22Rv1 (cell line): ENCODE measurements around the gene NUB1.

Experiments
- CTCF ChIP-seq: fragments of 450-650 bp; IDR thresholded peaks from 2 replicates; pipeline ENCODE4 v1.5.1; 2017; ENCODE audit warnings: mild to moderate bottlenecking
- ZFX ChIP-seq: fragments of 450-650 bp; IDR thresholded peaks from 2 replicates; pipeline ENCODE4 v1.6.1; 2017; ENCODE audit warnings: antibody characterized with exemption, borderline replicate concordance

GRCh38 chr7:151412318-151412717 is 70.7 kb downstream of the NUB1 start:
- TF ChIP-seq CTCF (no peak), ZFX (no peak)
